Mesendoderm (in vitro differentiated cells): ENCODE measurements around the gene TTLL6.
"Not testable (repeated sequence)": the region's sequence is repeated elsewhere in the genome, so short reads cannot be mapped to it uniquely, and the experiment has no call there.

Experiments used
- DNase-seq: peaks from one replicate; pipeline ENCODE4 v3.0.0; 2013
- H2AK5ac ChIP-seq: 2 replicates; pipeline ENCODE4 v1.6.1; 2013; ENCODE audit warnings: low read length, inconsistent platforms
- H2BK120ac ChIP-seq: 2 replicates; pipeline ENCODE4 v1.6.1; 2013; ENCODE audit warnings: low read depth, mild to moderate bottlenecking, low read length, moderate library complexity, mixed read lengths
- H2BK15ac ChIP-seq: replicated peaks from 2 replicates; pipeline ENCODE4 v1.6.1; 2013; ENCODE audit warnings: low read depth, mild to moderate bottlenecking, moderate library complexity
- H2BK5ac ChIP-seq: 2 replicates; pipeline ENCODE4 v1.6.1; 2013; ENCODE audit warnings: low read length, inconsistent platforms
- H3K18ac ChIP-seq: 2 replicates; pipeline ENCODE4 v1.6.1; 2013; ENCODE audit warnings: mild to moderate bottlenecking, low read length, mixed read lengths
- H3K23ac ChIP-seq: one replicate; pipeline ENCODE4 v1.6.1; 2013; ENCODE audit warnings: low read length
- H3K27ac ChIP-seq: 2 replicates; pipeline ENCODE4 v1.5.1; 2013; ENCODE audit warnings: low read depth, mild to moderate bottlenecking, inconsistent platforms, low read length, moderate library complexity
- H3K27me3 ChIP-seq: 2 replicates; pipeline ENCODE4 v1.6.1; 2013; ENCODE audit warnings: low read length, control low read depth, mild to moderate bottlenecking, inconsistent platforms; ENCODE audit not compliant: insufficient read depth, poor library complexity
- H3K36me3 ChIP-seq: 2 replicates; pipeline ENCODE4 v1.6.1; 2013; ENCODE audit warnings: low read length, inconsistent platforms; ENCODE audit not compliant: control insufficient read depth, insufficient read depth
- H3K4ac ChIP-seq: one replicate; pipeline ENCODE4 v1.6.1; 2013; ENCODE audit warnings: low read depth, mild to moderate bottlenecking, low read length, moderate library complexity
- H3K4me1 ChIP-seq: 2 replicates; pipeline ENCODE4 v1.6.1; 2013; ENCODE audit warnings: low read depth, low read length, inconsistent platforms; ENCODE audit not compliant: control insufficient read depth
- H3K4me2 ChIP-seq: 2 replicates; pipeline ENCODE4 v1.6.1; 2013; ENCODE audit warnings: low read length
- H3K4me3 ChIP-seq: 2 replicates; pipeline ENCODE4 v1.5.1; 2013; ENCODE audit warnings: mild to moderate bottlenecking, low read length
- H3K56ac ChIP-seq: one replicate; pipeline ENCODE4 v1.6.1; 2013; ENCODE audit warnings: low read length
- H3K79me1 ChIP-seq: 2 replicates; pipeline ENCODE4 v1.6.1; 2013; ENCODE audit warnings: low read length, inconsistent platforms
- H3K79me2 ChIP-seq: 2 replicates; pipeline ENCODE4 v1.6.1; 2013; ENCODE audit warnings: mild to moderate bottlenecking, low read length; ENCODE audit not compliant: control insufficient read depth, insufficient read depth
- H3K9ac ChIP-seq: 2 replicates; pipeline ENCODE4 v1.6.1; 2013; ENCODE audit warnings: low read length, inconsistent platforms
- H4K5ac ChIP-seq: one replicate; pipeline ENCODE4 v1.6.1; 2013; ENCODE audit warnings: low read length
- H4K8ac ChIP-seq: one replicate; pipeline ENCODE4 v1.6.1; 2013; ENCODE audit warnings: low read depth, mild to moderate bottlenecking, control low read depth, low read length, moderate library complexity
- WGBS: extraction: QIAGEN DNeasy Blood & Tissue Kit; methylation state at CpG from one replicate; pipeline ENCODE4 v1.1.7; 2013; ENCODE audit warnings: low lambda C conversion rate, missing lambda C conversion rate; ENCODE audit not compliant: insufficient coverage; ENCODE audit errors: extremely low coverage; 5-methylcytosine and 5-hydroxymethylcytosine counted together

Gene TTLL6

GRCh38 chr17:48820936-48821335 lies 3.9 kb upstream of the TTLL6 start:
- H3K56ac ChIP-seq, H3K18ac ChIP-seq, H3K79me1 ChIP-seq, H2BK15ac ChIP-seq, DNase-seq, H3K4me1 ChIP-seq, H2AK5ac ChIP-seq, H3K36me3 ChIP-seq, H3K27me3 ChIP-seq, H3K4me3 ChIP-seq, H3K23ac ChIP-seq, H4K8ac ChIP-seq, H3K79me2 ChIP-seq, H3K27ac ChIP-seq, H3K9ac ChIP-seq, H2BK120ac ChIP-seq, H3K4ac ChIP-seq, H2BK5ac ChIP-seq, H4K5ac ChIP-seq, H3K4me2 ChIP-seq: not testable (repeated sequence)
- WGBS: no CpG with 5 or more reads among the region's 6 CpGs

- H3K79me2 ChIP-seq: no peaks in the 10 kb centered on the region
- no peak overlapping the region for H3K23ac ChIP-seq
- no peak overlapping the region for H3K4ac ChIP-seq
- no peak overlapping the region for H2BK5ac ChIP-seq
- H3K9ac ChIP-seq: no peak overlapping the region
- H2BK15ac ChIP-seq: no peak overlapping the region
- no peaks in the 10 kb centered on the region for H3K27me3 ChIP-seq
- H3K4me1 ChIP-seq: no peaks in the 10 kb centered on the region
- no peaks in the 10 kb centered on the region for H3K79me1 ChIP-seq
- no peak for DNase-seq
- H3K4me2 ChIP-seq: no peak overlapping the region
- H3K27ac ChIP-seq: no peak overlapping the region
- H2BK120ac ChIP-seq: no peak overlapping the region
- no peak overlapping the region for H4K5ac ChIP-seq
- no peak overlapping the region for H3K18ac ChIP-seq
- no CpG with 5 or more reads among the region's 11 CpGs for WGBS
- H3K36me3 ChIP-seq: no peaks in the 10 kb centered on the region
- no peak overlapping the region for H3K56ac ChIP-seq
- H2AK5ac ChIP-seq: no peak overlapping the region
- H4K8ac ChIP-seq: no peak overlapping the region
- H3K4me3 ChIP-seq: no peak overlapping the region
These were observed 2.4 kb upstream of the TTLL6 start for GRCh38 chr17:48819466-48819865.

DNA sequence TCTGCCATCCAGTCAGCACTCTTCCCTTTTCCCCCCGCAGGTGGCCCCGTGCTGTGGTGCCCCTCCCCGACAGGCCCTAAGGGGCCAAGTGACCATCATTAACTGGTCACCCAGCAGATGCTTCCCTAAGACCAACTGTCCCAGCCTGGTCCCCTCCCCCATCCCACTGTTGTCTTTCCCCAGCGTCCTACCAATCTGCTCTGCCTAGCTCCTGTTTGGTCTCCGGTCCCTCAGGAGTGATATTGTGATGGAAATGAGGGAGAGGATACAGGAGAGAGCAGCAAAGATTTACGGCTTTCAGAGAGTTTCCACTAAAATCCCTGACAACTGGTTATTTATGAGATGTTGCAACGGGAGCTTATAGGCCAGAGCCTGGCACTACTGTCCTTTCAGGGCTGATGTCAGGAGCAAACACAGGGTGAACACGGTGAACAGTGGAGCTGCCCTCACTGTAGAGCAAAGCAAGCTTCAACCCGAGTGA lies 1.4 kb upstream of the TTLL6 start:
- H3K27me3 ChIP-seq: no peaks in the 10 kb centered on the region
- H3K4ac ChIP-seq: no peak overlapping the region
- H3K79me1 ChIP-seq: no peaks in the 10 kb centered on the region
- no CpG with 5 or more reads among the region's 9 CpGs for WGBS
- no peaks in the 10 kb centered on the region for H3K36me3 ChIP-seq
- no peak overlapping the region for H3K9ac ChIP-seq
- no peak overlapping the region for H3K4me2 ChIP-seq
- H2BK5ac ChIP-seq: no peak overlapping the region
- H4K8ac ChIP-seq: no peak overlapping the region
- H2BK15ac ChIP-seq: no peak overlapping the region
- DNase-seq: peak; percentile 24
- no peaks in the 10 kb centered on the region for H3K79me2 ChIP-seq
- no peak overlapping the region for H3K4me3 ChIP-seq
- no peak overlapping the region for H2BK120ac ChIP-seq
- H3K56ac ChIP-seq: no peak overlapping the region
- H3K23ac ChIP-seq: no peak overlapping the region
- no peak overlapping the region for H3K27ac ChIP-seq
- no peaks in the 10 kb centered on the region for H3K4me1 ChIP-seq
- H4K5ac ChIP-seq: no peak overlapping the region
- H2AK5ac ChIP-seq: no peak overlapping the region
- no peak overlapping the region for H3K18ac ChIP-seq

DNA sequence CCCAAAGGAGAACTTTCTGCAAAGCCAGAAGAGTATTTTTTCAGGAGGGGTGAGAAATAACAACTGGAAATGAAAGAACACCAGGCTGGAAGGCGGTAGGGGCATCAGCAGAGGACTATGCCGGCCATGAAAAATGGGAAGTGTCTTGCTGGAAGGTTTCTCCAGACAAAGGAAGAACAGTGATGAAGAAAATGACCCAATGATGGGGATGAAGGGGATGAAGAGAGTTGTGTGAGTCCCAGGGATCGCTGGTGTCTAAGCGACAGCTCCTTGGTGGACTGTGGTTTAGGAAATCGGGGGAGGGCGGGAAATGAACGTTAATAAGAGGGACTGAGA lies 623 bp downstream of the TTLL6 start:
- Histone ChIP-seq H3K9ac (peak overlapping the region; percentile 46), H3K4me1 (no peaks in the 10 kb centered on the region), H3K4me2 (peak overlapping the region; percentile 74), H3K4ac (no peak overlapping the region), H4K8ac (no peak overlapping the region), H3K27ac (no peak overlapping the region), H3K18ac (no peak overlapping the region), H2BK120ac (no peak overlapping the region), H2AK5ac (no peak overlapping the region), H2BK5ac (no peak overlapping the region), H3K79me1 (no peaks in the 10 kb centered on the region), H3K27me3 (no peaks in the 10 kb centered on the region), H4K5ac (no peak overlapping the region), H3K79me2 (no peaks in the 10 kb centered on the region), H3K36me3 (no peaks in the 10 kb centered on the region), H2BK15ac (no peak overlapping the region), H3K23ac (no peak overlapping the region), H3K4me3 (no peak overlapping the region), H3K56ac (peak overlapping the region; percentile 50)
- no CpG with 5 or more reads among the region's 7 CpGs for WGBS
- no peak for DNase-seq

DNA sequence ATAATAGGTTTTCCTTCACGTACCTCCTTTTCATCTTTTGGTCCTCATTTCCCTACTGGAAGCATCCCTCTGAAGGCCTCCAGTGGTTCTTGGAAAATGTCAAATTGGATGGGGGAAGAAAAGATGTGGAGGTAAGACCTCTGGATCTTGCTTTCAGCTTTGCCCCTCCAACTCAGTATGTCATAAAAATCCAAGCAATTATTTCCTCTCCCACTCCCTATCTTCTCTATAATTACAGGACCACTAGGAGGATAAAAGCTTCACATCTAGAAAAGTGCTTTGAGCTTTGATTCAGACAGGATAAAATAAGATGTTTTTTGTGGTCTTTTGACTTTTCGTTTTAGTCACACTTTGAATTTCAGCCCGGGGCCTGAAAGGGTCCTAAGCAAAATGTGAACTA lies 1.7 kb downstream of the TTLL6 start:
- no peak overlapping the region for H3K18ac ChIP-seq
- no peak overlapping the region for H2AK5ac ChIP-seq

DNA sequence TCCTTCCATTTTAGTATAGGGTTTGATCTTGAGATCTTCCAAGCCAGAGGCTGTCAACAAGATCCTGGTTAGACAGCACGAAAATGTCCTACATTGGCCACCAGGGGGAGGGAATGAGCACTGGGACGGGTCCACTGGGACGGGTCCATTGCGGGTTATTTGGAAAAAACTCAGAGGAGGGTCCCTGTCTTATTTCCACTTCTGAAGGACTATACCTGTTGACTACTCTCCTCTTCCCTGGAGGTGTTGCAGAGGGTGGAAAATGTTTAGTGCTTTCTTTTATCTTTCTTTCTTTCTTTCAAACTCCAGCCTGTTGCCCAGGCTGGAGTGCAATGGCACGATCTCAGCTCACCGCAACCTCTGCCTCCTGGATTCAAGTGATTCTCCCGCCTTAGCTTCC lies 2.5 kb downstream of the TTLL6 start:
- no peak overlapping the region for H4K8ac ChIP-seq
- no peak overlapping the region for H3K27ac ChIP-seq
- DNase-seq: peak; percentile 74
- H3K27me3 ChIP-seq: no peaks in the 10 kb centered on the region
- no peaks in the 10 kb centered on the region for H3K4me1 ChIP-seq
- no peaks in the 10 kb centered on the region for H3K79me1 ChIP-seq
- no peak overlapping the region for H3K23ac ChIP-seq
- H3K36me3 ChIP-seq: no peaks in the 10 kb centered on the region
- no peak overlapping the region for H3K4ac ChIP-seq
- H3K4me3 ChIP-seq: no peak overlapping the region
- WGBS: no CpG with 5 or more reads among the region's 7 CpGs
- H3K18ac ChIP-seq: no peak overlapping the region
- no peak overlapping the region for H2AK5ac ChIP-seq
- H4K5ac ChIP-seq: no peak overlapping the region
- no peak overlapping the region for H3K9ac ChIP-seq
- no peak overlapping the region for H2BK15ac ChIP-seq
- no peak overlapping the region for H2BK120ac ChIP-seq
- H3K79me2 ChIP-seq: no peaks in the 10 kb centered on the region
- H3K56ac ChIP-seq: no peak overlapping the region
- H2BK5ac ChIP-seq: no peak overlapping the region
- H3K4me2 ChIP-seq: no peak overlapping the region

More for the DNA sequence above, 1.7 kb downstream of the TTLL6 start:
- Histone ChIP-seq H3K79me2 (no peaks in the 10 kb centered on the region), H3K56ac (no peak overlapping the region), H3K4ac (no peak overlapping the region), H2BK15ac (no peak overlapping the region), H3K36me3 (no peaks in the 10 kb centered on the region), H4K5ac (no peak overlapping the region), H3K4me2 (no peak overlapping the region), H3K4me1 (no peaks in the 10 kb centered on the region), H2BK120ac (no peak overlapping the region), H3K27ac (no peak overlapping the region), H2BK5ac (no peak overlapping the region), H3K23ac (no peak overlapping the region), H3K4me3 (no peak overlapping the region), H3K27me3 (no peaks in the 10 kb centered on the region), H4K8ac (no peak overlapping the region), H3K79me1 (no peaks in the 10 kb centered on the region), H3K9ac (no peak overlapping the region)
- no peak for DNase-seq
- no CpG with 5 or more reads among the region's 3 CpGs for WGBS
